Progenitor cell of endocrine pancreas (in vitro differentiated cells): ENCODE measurements around the gene SPINK9. TPM values are rescaled to one million over a fixed set of nuclear protein-coding genes. Genes with fewer than 3 reads are reported as not detected.

ENCODE experiments used
- DNase-seq: peaks from one replicate; pipeline ENCODE4 v3.0.0; 2021; ENCODE audit warnings: low spot score; ENCODE audit not compliant: unreplicated experiment
- H3K27ac Mint-ChIP-seq: 2 replicates; pipeline ENCODE4 v1.8.0; 2021; ENCODE audit warnings: mild to moderate bottlenecking, moderate library complexity, mixed read lengths
- H3K27me3 Mint-ChIP-seq: 2 replicates; pipeline ENCODE4 v1.8.0; 2021; ENCODE audit warnings: mixed read lengths
- H3K36me3 Mint-ChIP-seq: 2 replicates; pipeline ENCODE4 v1.8.0; 2022; ENCODE audit warnings: mixed read lengths; ENCODE audit not compliant: insufficient read depth
- H3K4me1 Mint-ChIP-seq: 2 replicates; pipeline ENCODE4 v1.8.0; 2021; ENCODE audit warnings: low read depth, mixed read lengths
- H3K4me3 Mint-ChIP-seq: 2 replicates; pipeline ENCODE4 v1.8.0; 2021; ENCODE audit warnings: low read depth, mild to moderate bottlenecking, moderate library complexity, mixed read lengths
- H3K9me3 Mint-ChIP-seq: 2 replicates; pipeline ENCODE4 v1.8.0; 2021; ENCODE audit warnings: low read depth, mixed read lengths
- CTCF ChIP-seq: fragments of 200-600 bp; sonication (generic); IDR thresholded peaks from one replicate; pipeline ENCODE4 v1.5.0; 2021; ENCODE audit warnings: antibody characterized with exemption, mild to moderate bottlenecking; ENCODE audit not compliant: unreplicated experiment
- total RNA-seq: library from RNA; stranded (reverse); gene quantifications from 2 replicates; pipeline ENCODE4 v1.2.1, GENCODE V29; 2021

SPINK9 gene
- total RNA-seq, 1 donor from 2014 or later: not detected

GRCh38 chr5:148379340-148379739, 44.0 kb downstream of the SPINK9 start:
- DNase-seq: no peak
- peaks cover 17% of the 10 kb centered on the region for H3K4me1 Mint-ChIP-seq
- H3K9me3 Mint-ChIP-seq: no peaks in the 10 kb centered on the region
- H3K36me3 Mint-ChIP-seq: peaks cover 6% of the 10 kb centered on the region
- no peak for TF ChIP-seq CTCF
- no peaks in the 10 kb centered on the region for H3K27me3 Mint-ChIP-seq
- no peak overlapping the region for H3K27ac Mint-ChIP-seq
- no peak overlapping the region for H3K4me3 Mint-ChIP-seq

GRCh38 chr5:148381906-148382305, 46.5 kb downstream of the SPINK9 start:
- no peaks in the 10 kb centered on the region for H3K27me3 Mint-ChIP-seq
- no peak for TF ChIP-seq CTCF
- H3K36me3 Mint-ChIP-seq: peaks cover 6% of the 10 kb centered on the region
- H3K27ac Mint-ChIP-seq: no peak overlapping the region
- H3K9me3 Mint-ChIP-seq: no peaks in the 10 kb centered on the region
- no peak for DNase-seq
- H3K4me3 Mint-ChIP-seq: no peak overlapping the region
- peaks cover 28% of the 10 kb centered on the region for H3K4me1 Mint-ChIP-seq

- Mint-ChIP-seq H3K9me3 (no peaks in the 10 kb centered on the region), H3K27ac (peak overlapping the region; percentile 99), H3K36me3 (peaks cover 2% of the 10 kb centered on the region), H3K27me3 (no peaks in the 10 kb centered on the region), H3K4me1 (peaks cover 28% of the 10 kb centered on the region), H3K4me3 (peak overlapping the region; percentile 89)
- DNase-seq: no peak
- no peak for TF ChIP-seq CTCF
These were observed 47.6 kb downstream of the SPINK9 start for GRCh38 chr5:148382961-148383360.

GRCh38 chr5:148383564-148384379, 48.4 kb downstream of the SPINK9 start, which contains the start of gene FBXO38:
TSS of gene FBXO38 (plus strand) at chr5:148383958. CDS start at chr5:148394777, 10,819 bp downstream.
- peak within 1 kb of the TSS; percentile 89 for H3K4me3 Mint-ChIP-seq
- peak; percentile 9 for TF ChIP-seq CTCF
- H3K27ac Mint-ChIP-seq: peak within 1 kb of the TSS; percentile 99

GRCh38 chr5:148384380-148384737, 49.0 kb downstream of the SPINK9 start:
- peaks cover 31% of the 10 kb centered on the region for H3K4me1 Mint-ChIP-seq
- peak overlapping the region; percentile 89 for H3K4me3 Mint-ChIP-seq
- no peak for TF ChIP-seq CTCF
- no peaks in the 10 kb centered on the region for H3K9me3 Mint-ChIP-seq
- no peak for DNase-seq
- peak overlapping the region; percentile 99 for H3K27ac Mint-ChIP-seq
- no peaks in the 10 kb centered on the region for H3K27me3 Mint-ChIP-seq
- H3K36me3 Mint-ChIP-seq: peaks cover 3% of the 10 kb centered on the region

More at GRCh38 chr5:148383564-148384379, 48.4 kb downstream of the SPINK9 start, which contains the start of gene FBXO38:
- peaks cover 31% of the 10 kb centered on the region for H3K4me1 Mint-ChIP-seq
- no peaks in the 10 kb centered on the region for H3K27me3 Mint-ChIP-seq
- peak; percentile 87 for DNase-seq
- H3K9me3 Mint-ChIP-seq: no peaks in the 10 kb centered on the region
- H3K36me3 Mint-ChIP-seq: peaks cover 2% of the 10 kb centered on the region
